ENCODE data around the gene ARHGAP15.

Gene ARHGAP15

DNA sequence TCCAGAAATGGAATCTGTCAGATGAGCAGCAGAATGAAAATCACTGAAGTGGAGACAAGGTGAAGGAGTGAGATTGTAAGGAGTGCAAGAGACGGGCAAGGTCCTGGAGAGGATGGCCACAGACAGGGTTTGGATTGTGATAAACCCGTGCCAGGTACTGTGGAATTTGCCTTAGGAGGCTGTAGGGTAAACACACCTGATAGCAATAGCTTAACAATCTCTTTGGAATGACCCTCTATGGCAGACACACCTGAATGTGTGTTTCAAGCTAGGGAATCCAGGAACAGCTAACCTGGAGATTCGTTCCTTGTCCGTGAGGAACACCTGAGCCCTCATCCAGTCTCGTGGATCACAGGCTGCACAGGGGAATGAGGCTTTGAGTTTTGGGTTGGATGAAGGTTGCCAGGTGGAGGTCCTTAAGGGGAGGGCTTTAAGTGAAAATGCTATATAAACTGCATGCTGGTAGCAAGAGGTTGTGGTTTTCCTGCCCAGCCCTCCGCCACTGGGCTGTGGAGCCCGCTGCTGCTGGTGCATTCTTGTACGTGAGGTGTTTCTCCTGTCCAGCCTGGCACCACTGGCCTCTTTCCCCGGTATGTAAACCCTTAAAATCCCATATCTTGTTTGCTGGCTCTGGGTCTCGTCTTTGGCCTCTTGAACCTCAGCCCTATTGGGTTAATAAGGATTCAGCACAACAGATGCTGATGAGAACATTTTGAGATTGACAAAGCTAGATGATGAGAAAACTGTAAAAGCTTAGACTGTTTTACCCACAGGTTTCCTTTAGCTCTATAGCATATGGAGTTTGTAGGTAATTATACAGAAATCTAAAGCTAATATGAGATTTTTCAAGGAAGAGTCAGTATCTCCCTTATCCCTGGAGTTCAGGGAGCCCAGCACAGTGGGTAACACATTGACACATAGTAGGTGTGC, 117.9 kb downstream of the ARHGAP15 start:
- H3F3A ChIP-seq (ENCODE audit: insufficient read depth), result no peaks in the 10 kb centered on the region
- peaks cover 17% of the 10 kb centered on the region; the same call in 1 of the 2 replicates for H3K36me3 ChIP-seq (ENCODE audit: low read length)
- TF ChIP-seq, protein P1, sequence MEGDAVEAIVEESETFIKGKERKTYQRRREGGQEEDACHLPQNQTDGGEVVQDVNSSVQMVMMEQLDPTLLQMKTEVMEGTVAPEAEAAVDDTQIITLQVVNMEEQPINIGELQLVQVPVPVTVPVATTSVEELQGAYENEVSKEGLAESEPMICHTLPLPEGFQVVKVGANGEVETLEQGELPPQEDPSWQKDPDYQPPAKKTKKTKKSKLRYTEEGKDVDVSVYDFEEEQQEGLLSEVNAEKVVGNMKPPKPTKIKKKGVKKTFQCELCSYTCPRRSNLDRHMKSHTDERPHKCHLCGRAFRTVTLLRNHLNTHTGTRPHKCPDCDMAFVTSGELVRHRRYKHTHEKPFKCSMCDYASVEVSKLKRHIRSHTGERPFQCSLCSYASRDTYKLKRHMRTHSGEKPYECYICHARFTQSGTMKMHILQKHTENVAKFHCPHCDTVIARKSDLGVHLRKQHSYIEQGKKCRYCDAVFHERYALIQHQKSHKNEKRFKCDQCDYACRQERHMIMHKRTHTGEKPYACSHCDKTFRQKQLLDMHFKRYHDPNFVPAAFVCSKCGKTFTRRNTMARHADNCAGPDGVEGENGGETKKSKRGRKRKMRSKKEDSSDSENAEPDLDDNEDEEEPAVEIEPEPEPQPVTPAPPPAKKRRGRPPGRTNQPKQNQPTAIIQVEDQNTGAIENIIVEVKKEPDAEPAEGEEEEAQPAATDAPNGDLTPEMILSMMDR (IDR thresholded peaks at IDR 0.05; ENCODE audit: insufficient read depth, low read length, poor library complexity, severe bottlenecking), result no peak
- TF ChIP-seq EZH2phosphoT487 (conservative IDR thresholded peaks at IDR 0.05; ENCODE audit: low read length), result no peak
- no peaks in the 10 kb centered on the region for H4K20me1 ChIP-seq (ENCODE audit: low read depth, low read length)
- no peak overlapping the region for H3K9ac ChIP-seq (ENCODE audit: low read length)
- H3K4me2 ChIP-seq (ENCODE audit: low read depth, low read length, poor library complexity, severe bottlenecking), result no peak overlapping the region
- H3K27ac ChIP-seq (ENCODE audit: low read depth, low read length), result no peak overlapping the region
- no peaks in the 10 kb centered on the region for H3K9me3 ChIP-seq (ENCODE audit: insufficient read depth, low read length)
- no peaks in the 10 kb centered on the region for H3K27me3 ChIP-seq (ENCODE audit: low read length)
- no peaks in the 10 kb centered on the region for H3K9me2 ChIP-seq (replicated peaks; ENCODE audit: insufficient read depth, low read length)
- no peak overlapping the region for H3K4me3 ChIP-seq (ENCODE audit: insufficient read depth, low read length, poor library complexity, severe bottlenecking)
- H2AFZ ChIP-seq (ENCODE audit: low read depth, low read length, severe bottlenecking), result no peak overlapping the region
- H3K79me2 ChIP-seq (ENCODE audit: insufficient read depth, low read length), result no peaks in the 10 kb centered on the region

- Histone ChIP-seq H3K79me2 (ENCODE audit: insufficient read depth, low read length) (no peaks in the 10 kb centered on the region), H3K9ac (ENCODE audit: low read length) (no peak overlapping the region), H3K9me3 (ENCODE audit: insufficient read depth, low read length) (no peaks in the 10 kb centered on the region), H4K20me1 (ENCODE audit: low read depth, low read length) (no peaks in the 10 kb centered on the region), H3K27me3 (ENCODE audit: low read length) (no peaks in the 10 kb centered on the region), H3K9me2 (replicated peaks; ENCODE audit: insufficient read depth, low read length) (no peaks in the 10 kb centered on the region), H3K4me3 (ENCODE audit: insufficient read depth, low read length, poor library complexity, severe bottlenecking) (no peak overlapping the region), H3K36me3 (ENCODE audit: low read length) (peaks cover 25% of the 10 kb centered on the region), H3K27ac (ENCODE audit: low read depth, low read length) (no peak overlapping the region), H3K4me2 (ENCODE audit: low read depth, low read length, poor library complexity, severe bottlenecking) (no peak overlapping the region), H2AFZ (ENCODE audit: low read depth, low read length, severe bottlenecking) (no peak overlapping the region), H3F3A (ENCODE audit: insufficient read depth) (no peaks in the 10 kb centered on the region)
- no peak for TF ChIP-seq EZH2phosphoT487 (conservative IDR thresholded peaks at IDR 0.05; ENCODE audit: low read length)
- TF ChIP-seq, protein P1 (IDR thresholded peaks at IDR 0.05; ENCODE audit: insufficient read depth, low read length, poor library complexity, severe bottlenecking), result no peak
These were observed 119.4 kb downstream of the ARHGAP15 start for GRCh38 chr2:143248631-143249030.

DNA sequence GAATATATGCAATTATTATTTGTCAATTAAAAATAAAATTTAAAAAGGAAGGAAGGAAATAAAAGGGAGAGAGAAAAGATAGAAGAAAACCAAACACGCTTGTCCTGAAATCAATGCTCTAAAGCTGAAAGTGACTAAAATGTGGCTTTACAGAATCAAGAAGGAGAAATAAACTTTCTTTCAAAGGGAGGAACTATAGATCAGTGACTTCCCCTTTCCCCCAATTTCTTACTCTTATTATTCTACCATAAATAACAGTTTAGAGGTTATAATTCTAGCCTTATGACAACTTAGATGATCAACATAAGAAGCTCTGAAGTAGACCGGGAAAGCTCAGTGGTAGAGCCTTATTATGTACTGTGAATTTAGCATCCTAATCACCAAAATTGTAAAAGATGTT, 122.5 kb downstream of the ARHGAP15 start:
- H3K4me3 ChIP-seq (ENCODE audit: insufficient read depth, low read length, poor library complexity, severe bottlenecking), result no peak overlapping the region
- H4K20me1 ChIP-seq (ENCODE audit: low read depth, low read length), result no peaks in the 10 kb centered on the region
- H3K9me3 ChIP-seq (ENCODE audit: insufficient read depth, low read length), result no peaks in the 10 kb centered on the region
- TF ChIP-seq EZH2phosphoT487 (conservative IDR thresholded peaks at IDR 0.05; ENCODE audit: low read length), result no peak
- TF ChIP-seq, protein P1 (IDR thresholded peaks at IDR 0.05; ENCODE audit: insufficient read depth, low read length, poor library complexity, severe bottlenecking), result no peak
- H3K79me2 ChIP-seq (ENCODE audit: insufficient read depth, low read length), result no peaks in the 10 kb centered on the region
- no peak overlapping the region for H3K4me2 ChIP-seq (ENCODE audit: low read depth, low read length, poor library complexity, severe bottlenecking)
- no peaks in the 10 kb centered on the region for H3K27me3 ChIP-seq (ENCODE audit: low read length)
- H3K9me2 ChIP-seq (replicated peaks; ENCODE audit: insufficient read depth, low read length), result no peaks in the 10 kb centered on the region
- H3F3A ChIP-seq (ENCODE audit: insufficient read depth), result no peaks in the 10 kb centered on the region
- peaks cover 25% of the 10 kb centered on the region for H3K36me3 ChIP-seq (ENCODE audit: low read length)
- no peak overlapping the region for H3K9ac ChIP-seq (ENCODE audit: low read length)
- H3K27ac ChIP-seq (ENCODE audit: low read depth, low read length), result no peak overlapping the region
- no peak overlapping the region for H2AFZ ChIP-seq (ENCODE audit: low read depth, low read length, severe bottlenecking)

Data from SU-DHL-6 (cell line).